ENCODE measurements around the gene ENAH. TPM values are rescaled to one million over a fixed set of nuclear protein-coding genes. Genes with fewer than 3 reads are reported as not detected.

ENAH gene
- polyA plus RNA-seq, 2 donors, result 6.7 to 6.9 TPM

DNA sequence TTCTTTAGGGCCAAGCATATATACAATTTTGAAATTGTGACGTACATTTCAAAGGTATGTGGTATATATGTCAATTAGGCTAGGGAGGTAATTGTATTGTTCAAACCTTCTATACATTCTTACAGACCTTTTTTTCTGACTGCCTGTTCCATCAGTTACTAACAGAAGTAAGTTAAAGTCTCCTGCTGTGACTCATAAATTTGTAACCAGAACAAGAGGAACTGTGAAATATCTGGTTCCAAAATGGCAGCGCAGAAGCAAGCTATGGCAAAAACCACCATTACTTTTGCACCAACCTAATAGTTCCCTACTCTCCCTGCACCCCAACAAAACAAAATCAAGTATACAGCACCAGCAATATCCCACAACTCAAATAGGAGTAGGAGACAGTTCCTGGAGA lies 93.6 kb downstream of the ENAH start:
- Histone ChIP-seq H3K9me3 (ENCODE audit: control insufficient read depth in 2 of 2, insufficient read depth in 1 of 2, low read depth in 1 of 2, low read length in 1 of 2) (no peaks in the 10 kb centered on the region), H3K27ac (ENCODE audit: low read depth in 2 of 2, low read length in 1 of 2) (no peak overlapping the region), H3K27me3 (ENCODE audit: control insufficient read depth in 1 of 2, insufficient read depth in 2 of 2, low read length in 2 of 2) (no peaks in the 10 kb centered on the region), H3K4me3 (ENCODE audit: low read depth in 1 of 2, low read length in 2 of 2) (no peak overlapping the region), H3K4me1 (ENCODE audit: control insufficient read depth in 2 of 2, insufficient read depth in 2 of 2, low read length in 1 of 2) (no peaks in the 10 kb centered on the region), H3K36me3 (ENCODE audit: control insufficient read depth in 2 of 2, insufficient read depth in 2 of 2, low read length in 1 of 2) (no peaks in the 10 kb centered on the region)
- WGBS, 2 donors, result 95% methylated on average over 2 of the region's 2 CpGs

DNA sequence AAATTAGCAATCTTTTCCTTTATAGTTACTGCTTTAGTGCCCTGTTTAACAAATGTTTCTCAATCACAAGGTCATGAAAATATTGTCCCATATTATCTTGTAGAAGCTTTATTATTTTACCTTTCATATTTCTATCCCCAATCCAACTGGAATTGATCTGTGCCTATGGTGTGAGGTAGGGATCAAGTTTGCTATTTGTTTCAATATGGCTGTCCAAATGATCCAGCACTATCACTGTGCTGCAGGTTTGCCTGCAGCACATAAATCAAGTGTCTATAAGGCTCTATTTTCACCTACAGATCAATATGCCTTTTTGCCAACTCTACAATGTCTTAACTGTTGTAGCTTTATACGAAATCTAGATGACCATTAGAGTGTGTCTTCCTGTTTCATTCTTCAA lies 96.2 kb downstream of the ENAH start:
- 90 to 93% methylated on average over 1 of the region's 1 CpG for WGBS, 2 donors
- H3K4me1 ChIP-seq (ENCODE audit: control insufficient read depth in 2 of 2, insufficient read depth in 2 of 2, low read length in 1 of 2), result no peaks in the 10 kb centered on the region

DNA sequence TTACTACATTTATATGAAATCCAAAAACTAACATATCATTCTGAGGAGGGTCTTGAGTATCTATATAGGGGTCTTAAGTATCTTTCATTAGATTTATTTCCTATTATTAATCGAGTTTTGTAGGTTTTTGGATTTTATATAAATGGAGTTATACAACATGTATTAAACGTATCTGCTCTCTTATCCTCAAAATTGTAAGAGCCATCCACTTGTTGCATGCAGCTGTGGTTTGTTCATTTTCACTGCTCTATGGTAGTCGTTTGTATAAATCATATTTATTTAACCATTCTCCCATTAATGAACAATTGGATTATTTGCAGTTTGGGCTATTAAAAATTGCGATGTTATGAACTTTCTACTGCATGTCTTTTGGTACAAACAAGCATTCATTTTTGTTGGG lies 97.1 kb downstream of the ENAH start:
- Histone ChIP-seq H3K36me3 (ENCODE audit: control insufficient read depth in 2 of 2, insufficient read depth in 2 of 2, low read length in 1 of 2) (no peaks in the 10 kb centered on the region), H3K27me3 (ENCODE audit: control insufficient read depth in 1 of 2, insufficient read depth in 2 of 2, low read length in 2 of 2) (no peaks in the 10 kb centered on the region), H3K27ac (ENCODE audit: low read depth in 2 of 2, low read length in 1 of 2) (no peak overlapping the region), H3K9me3 (ENCODE audit: control insufficient read depth in 2 of 2, insufficient read depth in 1 of 2, low read depth in 1 of 2, low read length in 1 of 2) (no peaks in the 10 kb centered on the region), H3K4me3 (ENCODE audit: low read depth in 1 of 2, low read length in 2 of 2) (no peak overlapping the region), H3K4me1 (ENCODE audit: control insufficient read depth in 2 of 2, insufficient read depth in 2 of 2, low read length in 1 of 2) (no peaks in the 10 kb centered on the region)
- 81 to 82% methylated on average over 4 of the region's 4 CpGs for WGBS, 2 donors

More for the DNA sequence above, 96.2 kb downstream of the ENAH start:
- Histone ChIP-seq H3K27me3 (ENCODE audit: control insufficient read depth in 1 of 2, insufficient read depth in 2 of 2, low read length in 2 of 2) (no peaks in the 10 kb centered on the region), H3K27ac (ENCODE audit: low read depth in 2 of 2, low read length in 1 of 2) (no peak overlapping the region), H3K4me3 (ENCODE audit: low read depth in 1 of 2, low read length in 2 of 2) (no peak overlapping the region), H3K9me3 (ENCODE audit: control insufficient read depth in 2 of 2, insufficient read depth in 1 of 2, low read depth in 1 of 2, low read length in 1 of 2) (no peaks in the 10 kb centered on the region), H3K36me3 (ENCODE audit: control insufficient read depth in 2 of 2, insufficient read depth in 2 of 2, low read length in 1 of 2) (no peaks in the 10 kb centered on the region)

DNA sequence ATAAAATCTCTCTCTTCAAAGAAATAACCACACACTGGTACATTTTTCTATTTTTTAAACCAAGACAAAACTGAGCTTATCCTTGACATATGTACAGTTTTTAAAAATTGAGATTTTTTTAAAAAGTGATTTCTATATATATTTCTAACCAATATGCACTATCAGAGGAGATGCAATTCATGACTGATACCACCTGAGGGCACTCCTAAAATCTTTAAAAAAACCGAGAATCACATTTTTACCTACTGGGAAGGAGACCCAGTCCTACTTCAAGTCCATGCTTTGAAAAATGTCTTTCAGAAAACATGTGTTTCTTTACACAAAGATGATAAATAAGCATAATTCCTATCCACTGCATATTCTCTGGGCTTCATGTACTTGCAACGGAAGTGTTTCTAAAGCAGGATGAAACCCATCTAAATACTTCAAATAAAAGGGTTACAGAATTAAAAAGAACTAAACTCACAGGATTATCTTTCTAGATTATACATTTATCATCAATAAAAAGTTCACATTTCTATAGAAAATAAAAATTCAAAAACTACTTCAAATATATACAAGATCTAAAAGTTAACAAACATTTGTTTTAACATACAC lies 98.6 kb downstream of the ENAH start:
- Histone ChIP-seq H3K9me3 (ENCODE audit: control insufficient read depth in 2 of 2, insufficient read depth in 1 of 2, low read depth in 1 of 2, low read length in 1 of 2) (no peaks in the 10 kb centered on the region), H3K36me3 (ENCODE audit: control insufficient read depth in 2 of 2, insufficient read depth in 2 of 2, low read length in 1 of 2) (no peaks in the 10 kb centered on the region), H3K27ac (ENCODE audit: low read depth in 2 of 2, low read length in 1 of 2) (no peak overlapping the region), H3K27me3 (ENCODE audit: control insufficient read depth in 1 of 2, insufficient read depth in 2 of 2, low read length in 2 of 2) (no peaks in the 10 kb centered on the region), H3K4me3 (ENCODE audit: low read depth in 1 of 2, low read length in 2 of 2) (no peak overlapping the region), H3K4me1 (ENCODE audit: control insufficient read depth in 2 of 2, insufficient read depth in 2 of 2, low read length in 1 of 2) (no peaks in the 10 kb centered on the region)
- 33 to 37% methylated on average over 2 of the region's 2 CpGs for WGBS, 2 donors

DNA sequence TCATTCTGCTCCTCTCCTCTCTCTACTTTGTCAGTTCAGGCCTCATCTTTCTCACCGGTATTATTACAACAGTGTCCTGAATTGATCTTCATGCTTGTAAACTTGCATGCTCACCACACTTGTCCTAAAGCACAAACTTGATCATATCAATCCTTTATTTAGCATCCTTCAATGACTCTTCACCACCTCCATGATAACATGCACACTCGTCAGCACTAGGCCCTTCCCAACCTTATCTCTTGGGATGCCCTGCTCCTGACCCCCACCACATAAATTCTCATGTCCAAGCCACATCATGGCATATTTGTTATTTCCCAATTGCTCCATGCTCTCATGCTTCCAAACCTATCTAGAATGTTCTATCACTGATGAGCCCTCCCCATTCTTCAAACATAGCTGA lies 103.1 kb downstream of the ENAH start:
- Histone ChIP-seq H3K9me3 (ENCODE audit: control insufficient read depth in 2 of 2, insufficient read depth in 1 of 2, low read depth in 1 of 2, low read length in 1 of 2) (no peaks in the 10 kb centered on the region), H3K27ac (ENCODE audit: low read depth in 2 of 2, low read length in 1 of 2) (no peak overlapping the region), H3K27me3 (ENCODE audit: control insufficient read depth in 1 of 2, insufficient read depth in 2 of 2, low read length in 2 of 2) (no peaks in the 10 kb centered on the region), H3K36me3 (ENCODE audit: control insufficient read depth in 2 of 2, insufficient read depth in 2 of 2, low read length in 1 of 2) (no peaks in the 10 kb centered on the region), H3K4me3 (ENCODE audit: low read depth in 1 of 2, low read length in 2 of 2) (no peak overlapping the region), H3K4me1 (ENCODE audit: control insufficient read depth in 2 of 2, insufficient read depth in 2 of 2, low read length in 1 of 2) (no peaks in the 10 kb centered on the region)
- WGBS, 2 donors, result 90 to 91% methylated on average over 2 of the region's 2 CpGs

DNA sequence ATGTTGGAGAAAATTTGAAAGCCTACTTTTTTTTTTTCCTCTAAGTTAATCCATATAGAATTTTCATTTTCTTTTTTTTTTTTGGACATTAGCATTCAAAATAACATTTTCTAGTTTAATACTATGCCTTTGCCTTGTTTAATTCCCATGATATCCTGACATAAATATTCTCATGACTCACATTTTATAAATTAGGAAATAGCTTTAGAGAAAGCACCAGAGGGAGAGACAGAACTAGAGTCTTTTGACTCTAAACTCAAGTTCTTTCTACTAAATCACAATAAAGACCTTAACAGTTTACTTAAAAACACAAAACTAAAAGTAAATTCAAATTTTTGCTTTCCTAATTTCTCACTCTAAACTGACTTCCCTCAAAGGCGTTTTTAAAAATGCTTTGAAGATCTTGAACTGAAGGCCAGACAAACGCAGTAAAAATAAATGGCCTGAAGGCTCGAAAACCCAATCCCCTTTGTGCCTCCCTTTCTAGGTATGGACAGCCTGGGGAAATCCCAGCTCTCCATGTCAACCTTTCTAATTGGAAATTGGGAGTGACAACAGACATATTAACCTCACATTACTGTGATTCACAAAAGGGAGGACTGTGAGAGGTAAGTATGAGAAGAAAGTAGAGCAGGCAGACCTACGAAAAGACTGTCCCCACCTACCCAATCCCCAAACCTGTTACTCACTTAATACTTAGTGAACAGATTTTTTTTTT lies 104.6 kb downstream of the ENAH start:
- 73 to 82% methylated on average over 4 of the region's 4 CpGs for WGBS, 2 donors
- Histone ChIP-seq H3K4me3 (ENCODE audit: low read depth in 1 of 2, low read length in 2 of 2) (no peak overlapping the region), H3K36me3 (ENCODE audit: control insufficient read depth in 2 of 2, insufficient read depth in 2 of 2, low read length in 1 of 2) (no peaks in the 10 kb centered on the region), H3K4me1 (ENCODE audit: control insufficient read depth in 2 of 2, insufficient read depth in 2 of 2, low read length in 1 of 2) (no peaks in the 10 kb centered on the region), H3K27me3 (ENCODE audit: control insufficient read depth in 1 of 2, insufficient read depth in 2 of 2, low read length in 2 of 2) (no peaks in the 10 kb centered on the region), H3K9me3 (ENCODE audit: control insufficient read depth in 2 of 2, insufficient read depth in 1 of 2, low read depth in 1 of 2, low read length in 1 of 2) (no peaks in the 10 kb centered on the region), H3K27ac (ENCODE audit: low read depth in 2 of 2, low read length in 1 of 2) (no peak overlapping the region)

DNA sequence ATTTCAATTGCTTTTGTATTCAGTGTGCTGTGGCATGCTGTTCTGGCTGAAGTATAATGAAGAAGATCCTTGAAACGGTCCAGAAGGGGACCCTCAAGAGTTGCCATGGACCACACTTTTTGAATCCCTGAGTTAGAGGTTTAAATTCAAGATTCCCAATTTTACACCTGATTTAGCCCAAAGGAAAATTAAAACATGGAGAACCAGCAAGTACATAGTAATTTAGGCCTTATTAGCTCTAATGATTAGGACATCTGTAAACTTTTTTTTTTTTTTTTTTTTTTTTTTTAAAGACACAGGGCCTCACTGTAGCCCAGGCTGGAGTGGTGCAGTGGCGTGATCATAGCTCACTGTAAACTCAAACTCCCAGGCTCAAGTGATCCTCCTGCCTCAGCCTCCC lies 107.3 kb downstream of the ENAH start:
- Histone ChIP-seq H3K4me3 (ENCODE audit: low read depth in 1 of 2, low read length in 2 of 2) (no peak overlapping the region), H3K27me3 (ENCODE audit: control insufficient read depth in 1 of 2, insufficient read depth in 2 of 2, low read length in 2 of 2) (no peaks in the 10 kb centered on the region), H3K9me3 (ENCODE audit: control insufficient read depth in 2 of 2, insufficient read depth in 1 of 2, low read depth in 1 of 2, low read length in 1 of 2) (no peaks in the 10 kb centered on the region), H3K27ac (ENCODE audit: low read depth in 2 of 2, low read length in 1 of 2) (no peak overlapping the region), H3K36me3 (ENCODE audit: control insufficient read depth in 2 of 2, insufficient read depth in 2 of 2, low read length in 1 of 2) (no peaks in the 10 kb centered on the region), H3K4me1 (ENCODE audit: control insufficient read depth in 2 of 2, insufficient read depth in 2 of 2, low read length in 1 of 2) (no peaks in the 10 kb centered on the region)
- 82 to 87% methylated on average over 2 of the region's 2 CpGs for WGBS, 2 donors

DNA sequence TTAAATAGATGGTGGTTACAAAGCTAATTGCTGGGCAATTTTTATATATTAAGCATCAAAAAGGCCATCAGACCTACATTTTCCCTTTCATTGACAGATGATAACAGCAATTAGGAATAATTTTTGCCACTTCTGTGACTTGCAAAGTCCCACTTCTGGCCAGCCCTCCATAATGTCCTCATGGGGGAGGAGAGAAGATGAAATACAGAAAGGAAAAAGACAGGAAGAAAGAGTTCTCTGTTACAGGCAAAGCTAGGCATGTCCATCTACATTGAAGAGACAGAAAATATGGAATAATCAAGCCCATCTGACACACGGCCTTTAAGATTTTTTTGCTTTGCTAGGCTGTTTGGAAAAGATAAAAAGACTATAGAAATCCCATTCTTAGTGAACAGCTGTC lies 108.0 kb downstream of the ENAH start:
- H3K27me3 ChIP-seq (ENCODE audit: control insufficient read depth in 1 of 2, insufficient read depth in 2 of 2, low read length in 2 of 2), result no peaks in the 10 kb centered on the region
- H3K36me3 ChIP-seq (ENCODE audit: control insufficient read depth in 2 of 2, insufficient read depth in 2 of 2, low read length in 1 of 2), result no peaks in the 10 kb centered on the region
- no peaks in the 10 kb centered on the region for H3K4me1 ChIP-seq (ENCODE audit: control insufficient read depth in 2 of 2, insufficient read depth in 2 of 2, low read length in 1 of 2)
- H3K9me3 ChIP-seq (ENCODE audit: control insufficient read depth in 2 of 2, insufficient read depth in 1 of 2, low read depth in 1 of 2, low read length in 1 of 2), result no peaks in the 10 kb centered on the region
- no peak overlapping the region for H3K27ac ChIP-seq (ENCODE audit: low read depth in 2 of 2, low read length in 1 of 2)
- H3K4me3 ChIP-seq (ENCODE audit: low read depth in 1 of 2, low read length in 2 of 2), result no peak overlapping the region
- 68 to 79% methylated on average over 1 of the region's 1 CpG for WGBS, 2 donors

DNA sequence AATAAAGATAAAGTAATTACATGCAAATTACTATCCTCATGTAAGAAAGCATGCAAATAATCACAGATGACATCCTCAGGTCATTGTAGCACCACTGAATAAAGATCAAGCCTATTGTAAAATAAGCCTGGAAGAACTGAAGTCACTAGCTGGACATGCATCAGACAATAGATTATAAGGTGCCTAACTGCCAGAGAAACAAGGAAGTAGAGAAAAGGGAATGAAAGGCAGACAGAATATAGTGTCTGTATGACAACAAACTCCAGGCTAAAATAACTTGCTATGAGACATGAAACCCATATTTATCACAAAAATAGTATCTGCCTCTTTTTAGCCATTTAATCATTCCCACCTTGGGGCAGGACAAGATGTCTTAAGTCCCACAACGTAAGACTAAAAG lies 108.7 kb downstream of the ENAH start:
- no peaks in the 10 kb centered on the region for H3K36me3 ChIP-seq (ENCODE audit: control insufficient read depth in 2 of 2, insufficient read depth in 2 of 2, low read length in 1 of 2)
- H3K9me3 ChIP-seq (ENCODE audit: control insufficient read depth in 2 of 2, insufficient read depth in 1 of 2, low read depth in 1 of 2, low read length in 1 of 2), result no peaks in the 10 kb centered on the region
- no peak overlapping the region for H3K27ac ChIP-seq (ENCODE audit: low read depth in 2 of 2, low read length in 1 of 2)
- no peak overlapping the region for H3K4me3 ChIP-seq (ENCODE audit: low read depth in 1 of 2, low read length in 2 of 2)
- H3K27me3 ChIP-seq (ENCODE audit: control insufficient read depth in 1 of 2, insufficient read depth in 2 of 2, low read length in 2 of 2), result no peaks in the 10 kb centered on the region
- 76 to 91% methylated on average over 1 of the region's 1 CpG for WGBS, 2 donors
- no peaks in the 10 kb centered on the region for H3K4me1 ChIP-seq (ENCODE audit: control insufficient read depth in 2 of 2, insufficient read depth in 2 of 2, low read length in 1 of 2)

DNA sequence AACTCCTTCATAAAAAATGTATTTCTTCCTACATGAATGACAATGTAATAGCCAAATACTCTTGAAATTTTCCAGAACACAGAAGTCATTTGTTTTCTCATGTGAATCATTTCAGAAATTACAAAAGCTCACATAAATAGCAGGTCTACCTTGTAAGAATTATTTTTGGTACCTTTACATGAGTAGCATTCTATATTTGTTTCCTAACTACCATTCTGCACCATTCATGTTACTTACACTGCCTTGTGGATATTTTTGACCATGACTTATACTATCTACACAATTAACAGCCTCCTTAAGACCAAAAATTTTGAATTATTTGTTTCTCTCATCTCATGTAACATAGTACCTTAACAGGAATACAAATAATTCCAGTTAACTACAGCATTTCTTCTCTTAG lies 109.6 kb downstream of the ENAH start:
- H3K27ac ChIP-seq (ENCODE audit: low read depth in 2 of 2, low read length in 1 of 2), result no peak overlapping the region
- H3K27me3 ChIP-seq (ENCODE audit: control insufficient read depth in 1 of 2, insufficient read depth in 2 of 2, low read length in 2 of 2), result no peaks in the 10 kb centered on the region
- H3K36me3 ChIP-seq (ENCODE audit: control insufficient read depth in 2 of 2, insufficient read depth in 2 of 2, low read length in 1 of 2), result no peaks in the 10 kb centered on the region
- H3K4me1 ChIP-seq (ENCODE audit: control insufficient read depth in 2 of 2, insufficient read depth in 2 of 2, low read length in 1 of 2), result no peaks in the 10 kb centered on the region
- no peak overlapping the region for H3K4me3 ChIP-seq (ENCODE audit: low read depth in 1 of 2, low read length in 2 of 2)
- H3K9me3 ChIP-seq (ENCODE audit: control insufficient read depth in 2 of 2, insufficient read depth in 1 of 2, low read depth in 1 of 2, low read length in 1 of 2), result no peaks in the 10 kb centered on the region

Data from esophagus (tissue), 2 donors.